Upper lobe of left lung (tissue), 4 donors: ENCODE results near the gene RABGEF1.

Source experiments
- CTCF ChIP-seq, 6 experiments: fragments of 450-650 bp in 4 of 6; fragments of 200-600 bp in 2 of 6; sonication (generic) in 2 of 6; IDR thresholded peaks; one replicate each; pipeline ENCODE4 v1.5.1; 2016 to 2019; ENCODE audit warnings: antibody characterized with exemption in 6 of 6
- POLR2A ChIP-seq, 4 donors: fragments of 450-650 bp; IDR thresholded peaks; one replicate each; pipeline ENCODE4 v1.5.1; 2016 to 2017; ENCODE audit warnings: antibody characterized with exemption in 4 of 4, mild to moderate bottlenecking in 2 of 4

GRCh38 chr7:66815951-66816350 is 75.4 kb downstream of the RABGEF1 start:
- TF ChIP-seq CTCF (IDR thresholded peaks at IDR 0.05), result no peak
- TF ChIP-seq POLR2A (IDR thresholded peaks at IDR 0.05), result no peak
